Dedifferentiated amniotic fluid mesenchymal stem cell (primary cell): ENCODE measurements around the gene FKBP11.
A peak's percentile ranks its signal among the peaks of the same experiment; 100 is the strongest.
"Not testable (repeated sequence)": the region's sequence is repeated elsewhere in the genome, so short reads cannot be mapped to it uniquely, and the experiment has no call there.

Experiments used
- DNase-seq: peaks from one replicate; pipeline ENCODE4 v3.0.0-alpha.2; 2016; ENCODE audit errors: extremely low spot score

The FKBP11 gene

DNA sequence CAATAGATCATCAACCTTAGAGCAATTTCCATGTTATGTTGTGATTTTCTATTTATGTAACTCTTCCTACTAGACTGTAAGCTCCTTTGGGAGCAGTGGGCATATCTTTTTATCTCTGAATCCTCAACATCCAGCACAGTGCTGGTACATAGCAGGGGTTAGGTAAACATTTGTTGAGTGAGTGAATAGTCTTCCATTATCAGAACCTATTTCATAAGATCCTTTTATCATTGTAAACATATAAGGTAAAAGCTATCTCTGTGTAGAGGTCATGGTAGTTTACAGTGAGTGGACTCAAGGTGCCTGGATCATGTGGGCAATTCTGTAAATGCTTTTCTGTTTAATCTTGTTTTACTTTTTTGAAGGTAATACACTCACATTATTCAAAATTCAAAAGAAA, 15.1 kb downstream of the FKBP11 start:
- DNase-seq: no peak

DNA sequence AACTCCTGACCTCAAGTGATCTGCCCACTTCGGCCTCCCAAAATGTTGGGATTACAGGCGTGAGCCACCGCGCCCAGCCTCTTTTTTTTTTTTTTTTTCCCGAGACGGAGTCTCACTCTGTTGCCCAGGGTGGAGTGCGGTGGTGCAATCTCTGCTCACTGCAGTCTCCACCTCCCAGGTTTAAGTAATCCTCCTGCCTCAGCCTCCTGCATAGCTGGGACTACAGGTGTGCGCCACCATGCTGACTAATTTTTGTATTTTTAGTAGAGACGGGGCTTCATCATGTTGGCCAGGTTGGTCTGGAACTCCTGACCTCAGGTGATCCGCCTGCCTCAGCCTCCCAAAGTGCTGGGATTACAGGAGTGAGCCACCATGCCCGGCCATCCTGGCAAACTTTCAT, 15.6 kb downstream of the FKBP11 start:
- DNase-seq: not testable (repeated sequence)

DNA sequence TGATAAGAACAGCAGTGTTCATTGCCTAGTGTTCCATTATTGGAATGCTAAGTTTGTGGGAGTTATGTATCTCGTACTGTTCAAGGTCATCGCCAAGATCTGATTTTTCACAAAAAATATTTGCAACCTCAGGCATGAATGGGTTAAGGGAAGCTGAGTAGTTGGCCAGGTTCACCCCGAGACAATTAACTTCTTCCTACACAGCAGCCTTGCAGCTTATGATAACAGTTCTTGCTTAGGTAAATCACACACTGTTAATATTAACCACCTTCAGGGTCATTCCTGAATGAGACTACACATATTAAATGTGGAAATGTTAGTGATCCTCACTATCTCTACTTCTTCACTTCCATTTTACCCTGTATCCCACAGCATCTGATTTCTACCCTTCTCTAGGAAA, 18.0 kb downstream of the FKBP11 start:
- DNase-seq: no peak

DNA sequence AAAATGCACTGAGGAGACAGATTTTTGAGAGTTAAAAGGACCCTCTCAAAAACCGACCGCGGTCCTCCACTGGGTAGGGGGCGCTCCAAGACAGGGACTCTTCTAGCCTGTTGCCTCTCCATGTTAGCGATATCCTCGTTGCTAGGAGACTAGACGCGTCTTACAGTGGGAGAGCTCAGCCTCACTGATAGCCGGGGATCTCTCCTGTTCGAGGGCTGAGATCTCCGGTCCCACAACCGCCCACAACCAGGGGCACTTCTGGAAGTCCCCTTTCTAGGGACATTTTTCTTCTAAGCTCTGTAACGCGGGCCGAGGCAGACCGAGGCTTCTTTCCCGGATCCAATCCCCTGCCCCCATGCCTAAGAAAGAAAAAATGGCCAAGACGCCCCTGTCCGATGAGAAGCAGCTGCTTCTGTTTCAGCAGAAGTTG, 21.3 kb downstream of the FKBP11 start:
- peak; percentile 89 for DNase-seq

DNA sequence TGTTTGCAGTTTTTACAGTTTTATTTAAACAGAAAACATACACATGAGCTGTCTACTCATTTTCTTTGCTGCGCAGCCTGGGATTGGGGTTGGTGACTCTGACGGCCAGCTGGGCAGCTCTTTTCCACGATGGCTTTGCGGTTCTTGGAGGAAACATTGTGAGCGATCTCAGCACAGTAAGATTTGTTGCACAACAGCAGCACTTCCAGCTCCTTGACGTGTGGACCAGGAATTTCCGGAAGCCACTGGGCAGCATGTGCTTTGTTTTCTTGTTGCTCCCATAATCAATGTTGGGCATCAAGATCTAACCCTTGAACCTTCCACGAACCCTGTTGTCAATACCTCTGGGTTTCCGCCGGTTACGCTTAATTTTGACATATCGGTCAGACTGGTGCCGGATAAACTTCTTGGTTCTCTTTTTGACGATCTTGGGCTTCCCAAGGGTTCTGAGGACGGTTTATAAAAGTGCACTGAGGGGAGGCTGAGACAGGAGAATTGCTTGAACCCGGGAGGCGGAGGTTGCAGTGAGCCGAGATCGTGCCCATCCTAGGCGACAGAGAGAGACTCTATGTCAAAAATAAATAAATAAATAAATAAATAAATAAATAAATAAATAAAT, 21.8 kb downstream of the FKBP11 start:
- no peak for DNase-seq

DNA sequence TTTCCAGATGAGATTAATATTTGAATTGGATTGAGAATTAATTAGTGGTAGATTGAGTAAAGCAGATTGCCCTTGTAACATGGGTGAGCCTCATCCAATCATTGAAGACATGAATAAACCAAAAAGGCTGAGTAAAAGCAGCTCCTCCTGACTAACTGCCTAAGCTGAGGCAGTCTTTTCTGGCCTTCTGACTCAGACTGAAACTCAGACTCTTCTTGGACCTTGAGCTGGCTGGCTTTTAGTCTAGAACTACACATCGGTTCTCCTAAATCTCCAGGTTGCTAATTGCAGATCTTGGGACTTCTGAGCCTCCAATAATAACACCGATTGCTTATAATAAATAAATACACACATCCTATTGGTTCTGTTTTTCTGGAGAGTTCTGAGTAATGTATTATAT, 24.0 kb downstream of the FKBP11 start:
- DNase-seq: no peak

DNA sequence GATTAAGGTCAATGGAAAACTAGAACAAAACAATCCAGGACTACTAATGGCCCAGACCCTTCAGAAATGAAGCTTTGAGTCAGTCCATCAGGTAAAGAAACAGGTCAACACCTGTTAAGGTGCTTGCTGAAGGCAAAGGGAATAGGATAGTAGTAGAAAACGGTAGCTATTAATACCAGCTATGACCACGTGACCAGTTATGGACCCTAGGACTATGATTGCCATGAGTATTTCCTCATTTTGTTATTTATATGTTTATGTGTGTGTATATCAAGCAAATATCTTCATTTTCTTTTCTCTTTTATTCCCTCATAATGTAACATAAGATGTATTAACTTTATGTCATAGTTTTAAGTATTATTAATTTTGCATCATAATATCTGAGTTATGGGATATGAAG, 25.6 kb downstream of the FKBP11 start:
- DNase-seq: no peak

DNA sequence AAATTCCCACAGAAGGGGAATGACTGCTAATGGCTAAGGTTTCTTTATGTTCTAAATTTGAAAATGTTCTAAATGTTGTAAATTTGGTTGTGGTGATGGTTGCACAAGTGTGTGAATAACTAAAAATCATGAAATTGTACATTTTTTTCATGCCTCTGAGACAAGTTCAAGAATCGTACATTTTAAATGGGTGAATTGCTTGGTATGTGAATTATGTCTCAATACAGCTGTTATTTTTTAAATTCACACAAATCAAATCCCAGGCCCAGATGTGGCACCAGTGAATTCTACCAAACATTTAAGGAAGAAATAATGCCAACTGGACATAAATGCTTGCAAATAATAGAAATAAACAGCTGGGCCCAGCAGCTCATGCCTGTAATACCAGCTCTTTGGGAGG, 31.0 kb downstream of the FKBP11 start:
- DNase-seq: no peak

DNA sequence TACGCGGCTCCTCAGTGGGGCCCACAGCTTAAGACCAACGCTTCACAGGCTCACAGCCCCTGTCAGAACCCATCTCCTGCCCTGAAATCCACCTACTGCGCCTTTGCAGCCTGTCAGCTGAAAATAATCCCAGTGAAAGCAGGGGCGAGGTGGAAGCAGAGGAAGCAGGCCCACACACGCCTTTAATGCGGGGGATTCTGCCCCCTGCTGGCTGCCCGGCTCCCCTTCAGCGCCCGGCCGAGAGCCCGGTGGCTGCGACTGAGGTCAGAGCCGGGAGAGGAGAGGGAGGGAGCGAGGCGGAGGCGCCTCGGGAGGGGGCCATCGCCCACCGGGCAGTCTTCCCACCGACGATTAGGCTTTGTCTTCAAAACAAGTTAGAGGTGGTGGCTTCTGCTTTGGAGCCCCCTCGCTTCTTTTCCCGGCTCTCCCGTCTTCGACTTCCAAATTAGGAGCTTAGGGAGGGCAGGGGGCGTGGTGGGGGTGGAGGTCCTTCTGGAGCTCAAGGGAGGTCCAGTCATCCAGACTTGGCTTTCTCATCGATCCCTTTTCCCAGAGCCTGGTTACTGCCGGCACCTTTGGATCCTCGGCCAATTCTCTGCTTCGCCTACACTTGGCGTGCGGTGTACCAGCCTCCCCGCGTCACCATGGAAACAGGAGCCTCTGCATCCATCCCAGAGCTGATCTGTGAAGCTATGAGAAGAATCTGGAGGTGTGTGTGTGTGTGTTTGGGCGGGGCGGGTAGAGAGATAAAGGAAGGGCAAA, 34.5 kb downstream of the FKBP11 start:
- DNase-seq: peak; percentile 67

DNA sequence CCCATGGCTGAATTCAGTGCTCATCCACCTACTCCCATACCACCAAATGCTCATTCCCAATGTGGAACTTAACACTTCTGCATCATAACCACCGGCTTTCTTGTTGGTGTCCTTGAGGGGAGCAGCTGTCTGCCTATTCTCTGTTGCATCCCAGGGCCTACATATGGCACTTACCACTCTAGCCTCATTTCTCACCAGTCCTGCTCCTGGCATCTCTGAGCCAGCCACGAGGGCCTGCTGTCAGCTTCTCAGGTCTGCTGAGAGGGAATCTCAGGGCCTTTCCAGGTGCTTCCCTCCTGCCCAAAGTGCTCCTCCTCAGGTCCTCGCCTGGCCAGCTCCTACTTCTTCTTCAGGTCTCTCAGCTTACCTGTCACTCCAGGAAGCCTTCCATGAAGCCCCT, 35.6 kb downstream of the FKBP11 start:
- no peak for DNase-seq

DNA sequence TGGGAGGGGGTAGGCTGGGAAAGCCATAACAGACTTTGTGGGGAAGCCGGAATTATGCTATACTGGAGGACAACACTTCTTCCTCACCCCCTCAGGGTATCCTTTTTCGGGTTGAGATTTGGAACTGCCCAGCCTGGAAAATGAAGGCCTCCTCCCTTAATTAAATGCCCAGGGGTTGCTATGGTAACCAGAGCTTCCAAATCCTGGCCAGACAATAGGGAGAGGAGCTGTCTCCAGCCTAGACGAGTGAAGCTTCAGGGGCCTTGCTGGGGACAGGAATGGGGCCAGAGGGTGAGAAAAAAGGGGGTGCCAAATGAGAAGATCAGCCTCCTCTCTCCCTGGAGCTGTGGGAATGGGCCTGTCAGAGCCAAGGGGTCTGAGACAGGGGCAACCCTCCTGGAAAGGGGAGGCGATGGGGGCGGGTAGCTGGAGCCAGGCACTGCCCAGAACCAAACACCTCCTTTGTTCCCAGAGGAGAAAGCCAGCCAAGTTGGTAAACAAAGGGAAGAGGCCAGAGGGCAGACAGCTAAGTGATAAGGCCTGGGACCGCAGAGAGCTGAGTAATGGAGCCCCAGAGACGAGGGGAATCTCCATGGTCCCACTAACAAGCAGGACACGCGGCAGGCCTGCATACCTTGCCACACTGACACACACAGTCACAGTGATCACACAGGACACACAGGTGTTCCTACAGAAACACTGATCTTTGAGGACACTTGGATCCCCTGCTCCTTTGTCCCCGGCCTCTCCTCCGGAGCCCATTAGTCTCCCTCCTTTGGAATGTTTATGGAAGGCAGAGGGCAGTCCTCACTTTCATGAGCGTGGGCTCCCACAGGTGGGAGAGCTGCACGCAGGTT, 41.8 kb downstream of the FKBP11 start:
- no peak for DNase-seq

DNA sequence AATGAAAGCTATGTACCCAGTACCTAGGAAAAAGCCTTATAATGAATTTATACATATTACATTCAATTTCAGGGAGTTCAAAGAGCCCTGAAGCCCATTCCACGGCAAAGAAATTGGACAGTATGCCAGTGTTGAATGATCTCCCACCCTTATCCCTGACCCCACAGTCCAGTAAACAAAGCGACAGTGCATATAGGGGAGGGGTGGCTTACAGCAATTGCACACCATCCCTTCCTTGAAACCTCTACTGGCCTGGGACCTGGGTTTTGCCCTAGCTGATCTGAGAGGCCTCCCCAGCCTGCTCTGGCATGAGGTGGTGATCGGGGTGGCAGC, 42.4 kb downstream of the FKBP11 start:
- DNase-seq: no peak

DNA sequence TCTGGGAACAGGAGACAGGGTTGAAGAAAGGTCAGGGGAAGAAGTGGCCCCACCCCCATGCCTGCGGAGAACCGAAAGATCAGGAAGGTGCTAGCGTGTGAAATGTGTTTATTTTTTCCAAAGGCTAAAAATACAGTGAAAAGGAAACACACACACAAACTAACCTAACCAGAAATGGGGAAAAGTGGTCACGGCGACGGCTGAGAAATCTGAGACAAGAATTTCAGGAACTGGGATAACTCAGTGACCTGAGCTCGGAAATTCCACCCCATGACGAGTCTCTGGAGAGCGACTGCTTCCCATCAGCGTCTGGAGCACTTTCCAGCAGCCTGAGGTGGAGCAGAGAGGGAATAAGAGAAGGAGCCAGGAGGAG, 43.0 kb downstream of the FKBP11 start:
- DNase-seq: no peak

DNA sequence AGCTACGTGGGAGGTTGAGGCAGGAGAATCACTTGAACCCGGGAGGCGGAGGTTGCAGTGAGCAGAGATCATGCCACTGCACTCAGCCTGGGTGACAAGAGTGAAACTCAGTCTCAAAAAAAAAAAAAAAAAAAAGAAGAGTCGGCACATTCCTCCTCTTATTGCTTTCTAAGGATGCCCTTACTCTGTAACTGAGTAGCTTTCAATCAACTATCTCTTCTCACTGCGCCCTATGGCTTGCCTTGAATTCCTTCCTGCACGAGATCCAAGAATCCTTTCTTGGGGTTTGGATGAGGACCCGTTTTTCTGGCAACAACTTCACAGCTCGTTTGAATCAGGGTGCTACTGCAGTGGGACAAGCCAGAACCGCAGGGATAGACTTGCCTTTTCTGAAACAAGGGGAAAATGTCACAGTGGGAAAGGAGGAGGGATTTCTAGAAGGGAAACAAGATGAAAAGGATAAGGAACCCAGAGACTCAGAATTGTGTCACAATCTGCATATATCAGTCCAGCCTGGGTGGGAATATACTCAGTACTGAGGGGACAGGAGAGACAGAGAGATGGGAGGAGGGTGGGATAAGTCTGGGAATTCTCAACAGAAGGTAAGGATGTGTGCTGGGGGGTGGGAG, 43.5 kb downstream of the FKBP11 start:
- DNase-seq: no peak

DNA sequence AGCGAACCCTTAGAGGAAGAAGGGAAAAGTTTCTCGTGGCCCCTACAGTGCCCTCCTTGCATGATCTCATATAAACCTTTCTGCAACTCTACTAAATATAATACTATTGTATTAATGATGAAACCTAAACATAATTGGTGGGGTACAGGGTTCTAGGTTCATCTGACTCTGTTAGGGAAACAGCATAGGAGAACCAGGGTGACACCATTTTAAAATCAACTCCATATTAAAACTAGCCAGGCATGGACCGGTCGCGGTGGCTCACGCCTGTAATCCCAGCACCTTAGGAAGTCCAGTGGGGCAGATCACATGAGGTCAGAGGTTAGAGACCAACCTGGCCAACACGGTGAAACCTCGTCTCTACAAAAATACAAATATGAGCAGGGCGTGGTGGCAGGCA, 44.6 kb downstream of the FKBP11 start:
- DNase-seq: no peak

DNA sequence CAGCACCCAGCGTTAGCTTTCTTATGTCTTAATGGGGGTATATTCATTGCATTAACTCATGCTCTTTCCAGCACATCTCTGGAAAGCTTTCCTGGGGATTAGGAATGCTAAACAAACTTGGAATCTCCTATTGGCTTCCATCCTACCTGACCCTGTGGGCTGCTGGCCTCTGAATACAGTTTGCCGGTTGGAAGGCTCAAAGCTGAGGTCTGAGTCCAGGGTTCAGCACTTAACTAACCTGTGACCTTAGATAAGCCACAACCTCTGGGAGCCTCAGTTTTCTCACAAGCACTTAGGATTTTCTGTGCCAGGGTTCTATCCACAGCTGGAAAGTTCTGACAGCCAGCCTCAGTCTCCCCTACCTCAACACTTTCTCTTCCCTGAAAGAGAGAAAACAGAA, 46.7 kb downstream of the FKBP11 start:
- DNase-seq: no peak

DNA sequence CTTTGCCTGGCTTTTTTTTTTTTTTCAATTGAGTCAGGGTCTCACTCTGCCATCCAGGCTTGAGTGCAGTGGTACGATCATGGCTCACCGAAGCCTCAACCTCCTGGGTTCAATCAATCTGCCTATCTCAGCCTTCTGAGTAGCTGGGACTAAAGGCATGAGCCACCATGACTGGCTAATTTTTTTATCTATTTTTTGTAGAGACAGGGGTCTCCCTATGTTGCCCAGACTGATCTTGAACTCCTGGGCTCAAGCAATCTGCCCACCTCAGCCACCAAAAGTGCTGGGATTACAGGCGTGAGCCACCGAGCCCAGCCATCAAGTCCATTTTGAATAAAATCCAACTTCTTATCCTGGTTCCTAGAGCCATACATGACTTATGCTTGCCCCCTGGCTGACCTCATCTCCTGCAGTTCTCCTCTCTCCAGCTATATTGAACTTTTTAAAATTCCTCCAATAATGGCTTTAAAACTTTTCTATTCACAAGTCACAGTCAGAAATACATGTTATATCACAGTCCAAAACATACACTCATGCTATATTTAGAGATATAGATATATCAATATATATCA, 49.3 kb downstream of the FKBP11 start:
- no peak for DNase-seq

DNA sequence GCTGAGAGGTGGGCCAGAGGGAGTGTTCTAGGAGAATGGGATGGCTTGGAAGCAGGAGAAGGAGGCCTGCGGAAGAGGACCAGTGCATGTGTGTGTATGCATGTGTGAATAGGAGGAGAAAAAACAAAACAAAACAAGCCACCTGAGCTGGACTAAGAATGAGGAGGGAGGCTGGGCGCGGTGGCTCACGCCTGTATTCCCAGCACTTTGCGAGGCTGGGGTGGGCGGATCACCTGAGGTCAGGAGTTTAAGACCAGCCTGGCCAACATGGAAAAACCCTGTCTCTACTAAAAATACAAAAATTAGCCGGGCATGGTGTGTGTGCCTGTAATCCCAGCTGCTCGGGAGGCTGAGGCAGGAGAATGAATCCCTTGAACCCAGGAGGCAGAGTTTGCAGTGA, 51.8 kb downstream of the FKBP11 start:
- DNase-seq: not testable (repeated sequence)

DNA sequence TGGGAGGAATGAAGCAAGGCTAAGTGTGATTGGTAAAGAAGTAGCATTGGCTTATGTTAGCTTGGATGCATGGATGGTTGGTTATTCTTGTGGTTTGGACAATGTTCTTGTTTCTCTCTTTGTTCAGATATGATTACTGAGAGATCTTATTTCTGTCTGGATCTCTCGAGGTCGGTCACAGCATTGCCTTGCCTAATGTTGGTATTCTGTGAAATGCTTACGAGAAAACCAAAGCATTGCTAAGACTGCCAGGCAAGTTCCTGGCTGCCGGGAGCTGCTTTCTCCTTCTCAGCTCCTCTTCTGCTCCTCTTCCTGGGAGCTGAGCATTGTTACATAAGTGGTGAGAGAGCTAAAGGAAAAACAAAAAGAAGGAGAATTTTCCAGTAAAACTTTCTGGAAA, 52.2 kb downstream of the FKBP11 start:
- no peak for DNase-seq
